HEK293 (cell line): ENCODE data around the gene LRRK1.

Source experiments
- GLI4 ChIP-seq: fragments of 450-650 bp; formaldehyde crosslinking; IDR thresholded peaks from 2 replicates; pipeline ENCODE4 v1.5.1; 2016; ENCODE audit warnings: missing biosample characterization, missing genetic modification characterization
- IKZF3 ChIP-seq: fragments of 450-650 bp; IDR thresholded peaks from 2 replicates; pipeline ENCODE4 v1.5.0; 2018; ENCODE audit warnings: missing biosample characterization, mild to moderate bottlenecking, missing genetic modification characterization, moderate library complexity
- KLF16 ChIP-seq: fragments of 450-650 bp; formaldehyde crosslinking; IDR thresholded peaks from 2 replicates; pipeline ENCODE4 v1.5.1; 2017; ENCODE audit warnings: missing biosample characterization, missing genetic modification characterization
- PRDM1 ChIP-seq: fragments of 450-650 bp; formaldehyde crosslinking; IDR thresholded peaks from 2 replicates; pipeline ENCODE4; 2016; ENCODE audit warnings: missing biosample characterization, missing genetic modification characterization
- ZBTB8A ChIP-seq: fragments of 450-650 bp; formaldehyde crosslinking; IDR thresholded peaks from 2 replicates; pipeline ENCODE4 v1.5.1; 2016; ENCODE audit warnings: missing biosample characterization, missing genetic modification characterization
- ZFHX2 ChIP-seq: fragments of 450-650 bp; formaldehyde crosslinking; conservative IDR thresholded peaks from 2 replicates; pipeline ENCODE4 v1.5.1; 2016; ENCODE audit warnings: missing biosample characterization, missing genetic modification characterization
- ZIC2 ChIP-seq: fragments of 450-650 bp; formaldehyde crosslinking; IDR thresholded peaks from 2 replicates; pipeline ENCODE4 v1.5.1; 2016; ENCODE audit warnings: missing biosample characterization, missing genetic modification characterization
- ZNF112 ChIP-seq: fragments of 450-650 bp; formaldehyde crosslinking; IDR thresholded peaks from 2 replicates; pipeline ENCODE4 v1.5.0; 2017; ENCODE audit warnings: missing biosample characterization, missing genetic modification characterization
- ZNF121 ChIP-seq: fragments of 450-650 bp; formaldehyde crosslinking; IDR thresholded peaks from 2 replicates; pipeline ENCODE4 v1.5.1; 2016; ENCODE audit warnings: missing biosample characterization, missing genetic modification characterization
- ZNF2 ChIP-seq: fragments of 450-650 bp; formaldehyde crosslinking; IDR thresholded peaks from 2 replicates; pipeline ENCODE4 v1.5.1; 2016; ENCODE audit warnings: missing biosample characterization, missing genetic modification characterization
- ZNF223 ChIP-seq: fragments of 450-650 bp; formaldehyde crosslinking; IDR thresholded peaks from 2 replicates; pipeline ENCODE4 v1.5.1; 2016; ENCODE audit warnings: missing biosample characterization, missing genetic modification characterization
- ZNF24 ChIP-seq: fragments of 450-650 bp; formaldehyde crosslinking; IDR thresholded peaks from 2 replicates; pipeline ENCODE4 v1.5.1; 2016; ENCODE audit warnings: missing biosample characterization, missing genetic modification characterization
- ZNF324 ChIP-seq: fragments of 450-650 bp; formaldehyde crosslinking; IDR thresholded peaks from 2 replicates; pipeline ENCODE4 v1.5.1; 2016; ENCODE audit warnings: missing biosample characterization, missing genetic modification characterization
- ZNF335 ChIP-seq: fragments of 450-650 bp; formaldehyde crosslinking; conservative IDR thresholded peaks from 2 replicates; pipeline ENCODE4 v1.5.1; 2016; ENCODE audit warnings: missing biosample characterization, missing genetic modification characterization
- ZNF426 ChIP-seq: fragments of 450-650 bp; formaldehyde crosslinking; IDR thresholded peaks from 2 replicates; pipeline ENCODE4 v1.5.1; 2017; ENCODE audit warnings: missing biosample characterization, missing genetic modification characterization, mild to moderate bottlenecking, inconsistent platforms, moderate library complexity
- ZNF48 ChIP-seq: fragments of 450-650 bp; formaldehyde crosslinking; IDR thresholded peaks from 2 replicates; pipeline ENCODE4 v1.5.1; 2016; ENCODE audit warnings: missing biosample characterization, missing genetic modification characterization
- ZNF621 ChIP-seq: fragments of 450-650 bp; formaldehyde crosslinking; IDR thresholded peaks from 2 replicates; pipeline ENCODE4 v1.5.1; 2017; ENCODE audit warnings: missing biosample characterization, missing genetic modification characterization
- ZNF624 ChIP-seq: fragments of 450-650 bp; formaldehyde crosslinking; IDR thresholded peaks from 2 replicates; pipeline ENCODE4 v1.5.1; 2017; ENCODE audit warnings: missing biosample characterization, missing genetic modification characterization
- ZNF677 ChIP-seq: fragments of 450-650 bp; IDR thresholded peaks from 2 replicates; pipeline ENCODE4 v1.5.0; 2018; ENCODE audit warnings: missing biosample characterization, mild to moderate bottlenecking, missing genetic modification characterization, moderate library complexity
- ZNF707 ChIP-seq: fragments of 450-650 bp; formaldehyde crosslinking; IDR thresholded peaks from 2 replicates; pipeline ENCODE4 v1.5.1; 2016; ENCODE audit warnings: missing biosample characterization, missing genetic modification characterization
- ZNF76 ChIP-seq: fragments of 450-650 bp; formaldehyde crosslinking; IDR thresholded peaks from 2 replicates; pipeline ENCODE4; 2016; ENCODE audit warnings: low read depth, missing biosample characterization, missing genetic modification characterization, borderline replicate concordance
- TF ChIP-seq, protein P1 (sequence below): fragments of 450-650 bp; formaldehyde crosslinking; IDR thresholded peaks from 2 replicates; pipeline ENCODE4 v1.5.1; 2016; ENCODE audit warnings: missing biosample characterization, missing genetic modification characterization
- TF ChIP-seq, protein P2 (sequence below): fragments of 450-650 bp; formaldehyde crosslinking; conservative IDR thresholded peaks from 2 replicates; pipeline ENCODE4 v1.5.1; 2016; ENCODE audit warnings: low read depth, missing biosample characterization, missing genetic modification characterization
- TF ChIP-seq, protein P3 (sequence below): fragments of 450-650 bp; formaldehyde crosslinking; IDR thresholded peaks from 2 replicates; pipeline ENCODE4 v1.5.1; 2016; ENCODE audit warnings: missing biosample characterization, missing genetic modification characterization
- TF ChIP-seq, protein P4 (sequence below): fragments of 450-650 bp; formaldehyde crosslinking; IDR thresholded peaks from 2 replicates; pipeline ENCODE4 v1.5.1; 2016; ENCODE audit warnings: missing biosample characterization, missing genetic modification characterization

The LRRK1 gene

DNA sequence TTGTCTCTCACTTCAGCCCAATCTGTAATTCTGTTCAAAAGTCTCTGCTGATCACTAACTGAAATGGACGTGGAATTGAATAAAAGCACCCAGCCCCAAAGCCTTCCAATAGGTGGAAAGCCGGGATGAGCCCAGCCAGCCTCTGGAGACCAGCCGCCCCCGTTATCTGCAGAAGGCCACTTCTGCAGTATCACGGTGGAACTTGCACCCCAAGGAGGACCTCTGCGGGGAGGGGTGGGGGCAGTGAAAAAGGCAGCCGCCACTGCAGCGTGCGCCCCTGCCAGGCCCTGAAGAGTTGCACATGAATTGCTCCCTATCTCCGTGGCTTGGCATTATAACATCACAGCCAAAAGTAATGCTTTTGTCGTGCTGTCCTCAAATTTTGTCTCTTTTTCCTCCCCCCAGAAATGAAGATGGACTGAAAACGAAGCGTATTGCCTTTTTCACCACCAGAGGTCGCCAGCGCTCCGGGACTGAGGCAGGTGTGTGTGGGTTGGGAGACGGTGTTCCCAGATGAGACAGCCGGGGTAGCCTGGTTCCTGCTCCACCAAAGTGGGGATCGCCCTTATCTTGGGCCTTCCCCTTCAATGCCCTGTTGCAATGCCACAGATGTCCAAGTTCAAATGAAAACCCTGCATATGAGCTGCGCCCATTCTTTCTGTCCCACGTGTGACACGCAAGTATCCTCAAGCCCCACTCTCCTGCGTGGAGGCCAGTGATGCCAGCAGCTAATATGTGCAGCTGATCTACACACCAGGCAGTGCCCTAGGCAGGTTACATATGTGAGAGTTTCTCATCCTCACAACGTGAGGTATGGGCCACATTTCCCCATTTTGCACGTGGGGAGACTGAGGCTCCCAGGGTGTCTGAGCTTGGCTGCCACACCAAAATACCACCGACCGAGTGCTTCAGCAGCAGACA, 96.0 kb downstream of the LRRK1 start (continued):
- TF ChIP-seq ZFHX2 (tag by site-specific recombination) (peak; percentile 70), ZNF2 (tag by site-specific recombination) (peak; percentile 60; the same call in 1 of the 2 replicates), ZNF426 (tag by site-specific recombination) (no peak), ZIC2 (tag by site-specific recombination) (no peak), KLF16 (tag by site-specific recombination) (no peak), ZNF24 (tag by site-specific recombination) (no peak), ZNF324 (no peak), ZNF112 (tag by site-specific recombination) (no peak), ZNF707 (tag by site-specific recombination) (no peak), ZNF621 (no peak), IKZF3 (tag by site-specific recombination) (0 out of 2 replicates have a peak, but pooled peaks have one; percentile 14), ZNF624 (tag by site-specific recombination) (no peak), ZNF677 (no peak), PRDM1 (no peak), GLI4 (tag by site-specific recombination) (no peak), ZNF48 (tag by site-specific recombination) (no peak), ZNF76 (tag by site-specific recombination) (no peak), ZNF223 (tag by site-specific recombination) (no peak), ZBTB8A (no peak), ZNF335 (tag by site-specific recombination) (no peak), ZNF121 (tag by site-specific recombination) (no peak)
- TF ChIP-seq, protein P1, sequence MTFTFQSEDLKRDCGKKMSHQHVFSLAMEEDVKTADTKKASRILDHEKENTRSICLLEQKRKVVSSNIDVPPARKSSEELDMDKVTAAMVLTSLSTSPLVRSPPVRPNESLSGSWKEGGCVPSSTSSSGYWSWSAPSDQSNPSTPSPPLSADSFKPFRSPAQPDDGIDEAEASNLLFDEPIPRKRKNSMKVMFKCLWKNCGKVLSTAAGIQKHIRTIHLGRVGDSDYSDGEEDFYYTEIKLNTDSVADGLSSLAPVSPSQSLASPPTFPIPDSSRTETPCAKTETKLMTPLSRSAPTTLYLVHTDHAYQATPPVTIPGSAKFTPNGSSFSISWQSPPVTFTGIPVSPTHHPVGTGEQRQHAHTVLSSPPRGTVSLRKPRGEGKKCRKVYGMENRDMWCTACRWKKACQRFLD (tag by site-specific recombination), result no peak
- TF ChIP-seq, protein P2, sequence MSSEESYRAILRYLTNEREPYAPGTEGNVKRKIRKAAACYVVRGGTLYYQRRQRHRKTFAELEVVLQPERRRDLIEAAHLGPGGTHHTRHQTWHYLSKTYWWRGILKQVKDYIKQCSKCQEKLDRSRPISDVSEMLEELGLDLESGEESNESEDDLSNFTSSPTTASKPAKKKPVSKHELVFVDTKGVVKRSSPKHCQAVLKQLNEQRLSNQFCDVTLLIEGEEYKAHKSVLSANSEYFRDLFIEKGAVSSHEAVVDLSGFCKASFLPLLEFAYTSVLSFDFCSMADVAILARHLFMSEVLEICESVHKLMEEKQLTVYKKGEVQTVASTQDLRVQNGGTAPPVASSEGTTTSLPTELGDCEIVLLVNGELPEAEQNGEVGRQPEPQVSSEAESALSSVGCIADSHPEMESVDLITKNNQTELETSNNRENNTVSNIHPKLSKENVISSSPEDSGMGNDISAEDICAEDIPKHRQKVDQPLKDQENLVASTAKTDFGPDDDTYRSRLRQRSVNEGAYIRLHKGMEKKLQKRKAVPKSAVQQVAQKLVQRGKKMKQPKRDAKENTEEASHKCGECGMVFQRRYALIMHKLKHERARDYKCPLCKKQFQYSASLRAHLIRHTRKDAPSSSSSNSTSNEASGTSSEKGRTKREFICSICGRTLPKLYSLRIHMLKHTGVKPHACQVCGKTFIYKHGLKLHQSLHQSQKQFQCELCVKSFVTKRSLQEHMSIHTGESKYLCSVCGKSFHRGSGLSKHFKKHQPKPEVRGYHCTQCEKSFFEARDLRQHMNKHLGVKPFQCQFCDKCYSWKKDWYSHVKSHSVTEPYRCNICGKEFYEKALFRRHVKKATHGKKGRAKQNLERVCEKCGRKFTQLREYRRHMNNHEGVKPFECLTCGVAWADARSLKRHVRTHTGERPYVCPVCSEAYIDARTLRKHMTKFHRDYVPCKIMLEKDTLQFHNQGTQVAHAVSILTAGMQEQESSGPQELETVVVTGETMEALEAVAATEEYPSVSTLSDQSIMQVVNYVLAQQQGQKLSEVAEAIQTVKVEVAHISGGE (tag by site-specific recombination), result no peak
- TF ChIP-seq, protein P3, sequence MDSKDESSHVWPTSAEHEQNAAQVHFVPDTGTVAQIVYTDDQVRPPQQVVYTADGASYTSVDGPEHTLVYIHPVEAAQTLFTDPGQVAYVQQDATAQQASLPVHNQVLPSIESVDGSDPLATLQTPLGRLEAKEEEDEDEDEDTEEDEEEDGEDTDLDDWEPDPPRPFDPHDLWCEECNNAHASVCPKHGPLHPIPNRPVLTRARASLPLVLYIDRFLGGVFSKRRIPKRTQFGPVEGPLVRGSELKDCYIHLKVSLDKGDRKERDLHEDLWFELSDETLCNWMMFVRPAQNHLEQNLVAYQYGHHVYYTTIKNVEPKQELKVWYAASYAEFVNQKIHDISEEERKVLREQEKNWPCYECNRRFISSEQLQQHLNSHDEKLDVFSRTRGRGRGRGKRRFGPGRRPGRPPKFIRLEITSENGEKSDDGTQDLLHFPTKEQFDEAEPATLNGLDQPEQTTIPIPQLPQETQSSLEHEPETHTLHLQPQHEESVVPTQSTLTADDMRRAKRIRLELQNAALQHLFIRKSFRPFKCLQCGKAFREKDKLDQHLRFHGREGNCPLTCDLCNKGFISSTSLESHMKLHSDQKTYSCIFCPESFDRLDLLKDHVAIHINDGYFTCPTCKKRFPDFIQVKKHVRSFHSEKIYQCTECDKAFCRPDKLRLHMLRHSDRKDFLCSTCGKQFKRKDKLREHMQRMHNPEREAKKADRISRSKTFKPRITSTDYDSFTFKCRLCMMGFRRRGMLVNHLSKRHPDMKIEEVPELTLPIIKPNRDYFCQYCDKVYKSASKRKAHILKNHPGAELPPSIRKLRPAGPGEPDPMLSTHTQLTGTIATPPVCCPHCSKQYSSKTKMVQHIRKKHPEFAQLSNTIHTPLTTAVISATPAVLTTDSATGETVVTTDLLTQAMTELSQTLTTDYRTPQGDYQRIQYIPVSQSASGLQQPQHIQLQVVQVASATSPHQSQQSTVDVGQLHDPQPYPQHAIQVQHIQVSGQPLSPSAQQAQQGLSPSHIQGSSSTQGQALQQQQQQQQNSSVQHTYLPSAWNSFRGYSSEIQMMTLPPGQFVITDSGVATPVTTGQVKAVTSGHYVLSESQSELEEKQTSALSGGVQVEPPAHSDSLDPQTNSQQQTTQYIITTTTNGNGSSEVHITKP (tag by site-specific recombination), result no peak
- TF ChIP-seq, protein P4, sequence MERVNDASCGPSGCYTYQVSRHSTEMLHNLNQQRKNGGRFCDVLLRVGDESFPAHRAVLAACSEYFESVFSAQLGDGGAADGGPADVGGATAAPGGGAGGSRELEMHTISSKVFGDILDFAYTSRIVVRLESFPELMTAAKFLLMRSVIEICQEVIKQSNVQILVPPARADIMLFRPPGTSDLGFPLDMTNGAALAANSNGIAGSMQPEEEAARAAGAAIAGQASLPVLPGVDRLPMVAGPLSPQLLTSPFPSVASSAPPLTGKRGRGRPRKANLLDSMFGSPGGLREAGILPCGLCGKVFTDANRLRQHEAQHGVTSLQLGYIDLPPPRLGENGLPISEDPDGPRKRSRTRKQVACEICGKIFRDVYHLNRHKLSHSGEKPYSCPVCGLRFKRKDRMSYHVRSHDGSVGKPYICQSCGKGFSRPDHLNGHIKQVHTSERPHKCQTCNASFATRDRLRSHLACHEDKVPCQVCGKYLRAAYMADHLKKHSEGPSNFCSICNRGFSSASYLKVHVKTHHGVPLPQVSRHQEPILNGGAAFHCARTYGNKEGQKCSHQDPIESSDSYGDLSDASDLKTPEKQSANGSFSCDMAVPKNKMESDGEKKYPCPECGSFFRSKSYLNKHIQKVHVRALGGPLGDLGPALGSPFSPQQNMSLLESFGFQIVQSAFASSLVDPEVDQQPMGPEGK, result peak; percentile 63
